NCI-H510A treated with DMSO at 0.1 percent for 48 hours (cell line): Measurements from ENCODE around the gene ATF6B.
A peak's percentile ranks its signal among the peaks of the same experiment; 100 is the strongest.
"Not testable (repeated sequence)": the region's sequence is repeated elsewhere in the genome, so short reads cannot be mapped to it uniquely, and the experiment has no call there.

Experiments used
- DNase-seq: peaks from one replicate; lab custom pipeline; 2025; lab: John Stamatoyannopoulos, UW

The ATF6B gene

GRCh38 chr6:32154514-32155161, 26.6 kb upstream of the ATF6B start:
- peak; percentile 81 for DNase-seq

GRCh38 chr6:32153564-32154513, 25.8 kb upstream of the ATF6B start, which contains the start of gene PPT2:
PPT2 (plus strand) TSS chr6:32154141; CDS start chr6:32154595, 454 bp downstream.
- peak; percentile 83 for DNase-seq

- no peak for DNase-seq
These were observed 24.9 kb upstream of the ATF6B start for GRCh38 chr6:32152769-32153563.

- DNase-seq: no peak
These were observed 24.1 kb upstream of the ATF6B start, which contains the start of gene PRRT1 for GRCh38 chr6:32151863-32152768. PRRT1 (minus strand) TSS chr6:32151939; CDS start chr6:32151827, 112 bp downstream.

- DNase-seq: no peak
These were observed 23.3 kb upstream of the ATF6B start for GRCh38 chr6:32151181-32151862.

GRCh38 chr6:32149932-32150870, 22.2 kb upstream of the ATF6B start:
- DNase-seq: no peak

GRCh38 chr6:32149092-32149755, 21.2 kb upstream of the ATF6B start:
- no peak for DNase-seq

GRCh38 chr6:32148289-32149091, 20.4 kb upstream of the ATF6B start:
- no peak for DNase-seq

- DNase-seq: no peak
These were observed 19.5 kb upstream of the ATF6B start for GRCh38 chr6:32147401-32148132.

- no peak for DNase-seq
These were observed 18.6 kb upstream of the ATF6B start for GRCh38 chr6:32146687-32147086.

GRCh38 chr6:32146287-32146686, 18.2 kb upstream of the ATF6B start:
- no peak for DNase-seq

GRCh38 chr6:32144238-32144637, 16.2 kb upstream of the ATF6B start:
- not testable (repeated sequence) for DNase-seq

GRCh38 chr6:32140420-32141046, 12.5 kb upstream of the ATF6B start:
- no peak for DNase-seq

GRCh38 chr6:32139590-32139989, 11.5 kb upstream of the ATF6B start:
- DNase-seq: no peak

GRCh38 chr6:32137454-32137853, 9.4 kb upstream of the ATF6B start:
- no peak for DNase-seq

GRCh38 chr6:32133786-32134185, 5.7 kb upstream of the ATF6B start:
- no peak for DNase-seq

- DNase-seq: no peak
These were observed 4.1 kb upstream of the ATF6B start for GRCh38 chr6:32132110-32132509.
